KMS-11 (cell line): Measurements from ENCODE around the gene BAZ1A.

Experiments used
- H2AFZ ChIP-seq: fragments of 200-600 bp; sonication (generic); 2 replicates; pipeline ENCODE4 v1.6.1; 2016; ENCODE audit warnings: antibody characterized with exemption, mixed run types, low read depth
- H3K27ac ChIP-seq: fragments of 200-600 bp; sonication (generic); 2 replicates; pipeline ENCODE4 v1.6.1; 2016; ENCODE audit warnings: mild to moderate bottlenecking, mixed run types
- H3K27me3 ChIP-seq: fragments of 200-600 bp; sonication (generic); 2 replicates; pipeline ENCODE4 v1.6.1; 2017; ENCODE audit warnings: mild to moderate bottlenecking, low read depth, mixed run types, moderate library complexity; ENCODE audit not compliant: insufficient read depth
- H3K36me3 ChIP-seq: fragments of 200-600 bp; sonication (generic); 2 replicates; pipeline ENCODE4 v1.6.1; 2017; ENCODE audit warnings: mild to moderate bottlenecking, mixed run types; ENCODE audit not compliant: insufficient read depth
- H3K4me1 ChIP-seq: fragments of 200-600 bp; sonication (generic); 2 replicates; pipeline ENCODE4 v1.6.1; 2016; ENCODE audit warnings: mild to moderate bottlenecking, low read depth, mixed run types; ENCODE audit not compliant: poor library complexity, severe bottlenecking
- H3K4me2 ChIP-seq: fragments of 200-600 bp; sonication (generic); 2 replicates; pipeline ENCODE4 v1.7.0; 2016; ENCODE audit warnings: mild to moderate bottlenecking, mixed run types
- H3K4me3 ChIP-seq: fragments of 200-600 bp; sonication (generic); IDR thresholded peaks from 2 replicates; pipeline ENCODE4 v1.6.1; 2017; ENCODE audit warnings: low read depth, low read length, mixed read lengths; ENCODE audit not compliant: insufficient read depth
- H3K79me2 ChIP-seq: fragments of 200-600 bp; sonication (generic); 2 replicates; pipeline ENCODE4 v1.6.1; 2016; ENCODE audit warnings: low read depth, mixed run types; ENCODE audit not compliant: insufficient read depth
- H3K9ac ChIP-seq: fragments of 200-600 bp; sonication (generic); 2 replicates; pipeline ENCODE4 v1.6.1; 2016; ENCODE audit warnings: mild to moderate bottlenecking, mixed run types
- H4K20me1 ChIP-seq: fragments of 200-600 bp; sonication (generic); 2 replicates; pipeline ENCODE4 v1.6.1; 2016; ENCODE audit warnings: mild to moderate bottlenecking, mixed run types; ENCODE audit not compliant: insufficient read depth
- CTCF ChIP-seq: fragments of 200-600 bp; sonication (generic); conservative IDR thresholded peaks from 2 replicates; pipeline ENCODE4 v1.6.1; 2017; ENCODE audit warnings: low read depth, mild to moderate bottlenecking, antibody characterized with exemption, low read length, moderate library complexity, mixed read lengths

The BAZ1A gene

DNA sequence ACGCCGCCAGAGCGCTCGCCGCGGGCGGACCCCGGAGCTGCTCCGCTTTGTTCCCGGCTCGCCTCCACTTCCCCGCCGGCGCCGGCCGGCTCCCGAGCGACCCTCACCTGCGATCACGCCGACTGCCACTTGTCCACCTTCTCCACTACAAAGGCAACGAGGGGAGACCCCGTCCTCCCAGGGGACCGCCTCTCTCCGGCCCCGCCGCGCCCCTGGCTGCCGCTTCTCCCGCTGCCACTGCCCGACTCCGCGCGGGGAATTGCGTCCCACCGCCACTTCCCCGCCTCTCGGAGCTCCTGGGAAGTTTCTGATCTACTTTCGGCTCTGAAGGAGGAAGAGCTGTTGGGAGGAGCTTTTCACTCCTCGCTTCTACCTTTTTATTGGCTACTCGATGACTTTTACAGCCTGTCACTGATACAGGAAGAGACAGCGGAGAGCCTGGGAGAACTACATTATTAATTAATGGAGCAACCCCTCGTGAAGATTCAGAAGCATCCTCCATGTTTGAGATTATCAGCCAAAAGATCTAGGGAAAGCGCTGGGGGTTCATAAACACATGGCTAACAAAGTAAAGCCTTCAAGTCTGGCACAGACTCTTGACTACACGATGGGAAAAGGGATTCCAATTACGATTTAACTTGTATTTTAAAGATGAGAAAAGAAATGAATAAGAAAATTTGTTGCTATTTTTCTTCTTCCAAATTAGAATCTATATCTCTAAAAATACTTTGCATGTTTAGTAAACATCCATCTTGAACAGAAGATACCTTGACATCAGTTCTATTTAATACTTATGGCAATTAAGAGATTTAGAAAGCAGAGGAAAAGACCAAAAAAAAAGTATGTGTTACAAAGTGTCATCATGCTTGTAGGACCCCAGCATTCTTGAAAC lies at the start of gene BAZ1A:
Gene BAZ1A (minus strand): TSS at position 330 of the 892 bp plus-strand sequence. CDS start 756 bp downstream, outside the sequence.
- Histone ChIP-seq H3K27me3 (no peaks in the 10 kb centered on the region), H2AFZ (peak within 1 kb of the TSS; percentile 74), H4K20me1 (no peaks in the 10 kb centered on the region), H3K4me2 (peak within 1 kb of the TSS; percentile 88), H3K79me2 (peaks cover 41% of the 10 kb centered on the region), H3K4me1 (peaks cover 17% of the 10 kb centered on the region), H3K27ac (peak within 1 kb of the TSS; percentile 97), H3K4me3 (no peak within 1 kb of the TSS), H3K9ac (peak within 1 kb of the TSS; percentile 93), H3K36me3 (no peaks in the 10 kb centered on the region)
- TF ChIP-seq CTCF: no peak

- H3K36me3 ChIP-seq: no peaks in the 10 kb centered on the region
- no peak overlapping the region for H2AFZ ChIP-seq
- H3K4me1 ChIP-seq: no peaks in the 10 kb centered on the region
- no peak for TF ChIP-seq CTCF
- no peaks in the 10 kb centered on the region for H4K20me1 ChIP-seq
- H3K9ac ChIP-seq: no peak overlapping the region
- no peaks in the 10 kb centered on the region for H3K27me3 ChIP-seq
- H3K79me2 ChIP-seq: no peaks in the 10 kb centered on the region
- H3K27ac ChIP-seq: no peak overlapping the region
- no peak overlapping the region for H3K4me2 ChIP-seq
- H3K4me3 ChIP-seq: no peak overlapping the region
Measured at GRCh38 chr14:34920339-34920738, 45.2 kb upstream of the BAZ1A start.

- Histone ChIP-seq H3K79me2 (no peaks in the 10 kb centered on the region), H3K4me1 (no peaks in the 10 kb centered on the region), H3K4me3 (no peak overlapping the region), H3K27ac (no peak overlapping the region), H4K20me1 (no peaks in the 10 kb centered on the region), H2AFZ (no peak overlapping the region), H3K36me3 (no peaks in the 10 kb centered on the region), H3K9ac (no peak overlapping the region), H3K27me3 (no peaks in the 10 kb centered on the region), H3K4me2 (no peak overlapping the region)
- no peak for TF ChIP-seq CTCF
Measured at GRCh38 chr14:34913619-34914018, 38.5 kb upstream of the BAZ1A start.

GRCh38 chr14:34912966-34913365 lies 37.8 kb upstream of the BAZ1A start:
- no peak overlapping the region for H3K27ac ChIP-seq
- H3K4me3 ChIP-seq: no peak overlapping the region
- TF ChIP-seq CTCF: no peak
- no peaks in the 10 kb centered on the region for H4K20me1 ChIP-seq
- no peak overlapping the region for H3K9ac ChIP-seq
- no peaks in the 10 kb centered on the region for H3K27me3 ChIP-seq
- H3K36me3 ChIP-seq: no peaks in the 10 kb centered on the region
- H3K4me2 ChIP-seq: no peak overlapping the region
- H3K4me1 ChIP-seq: no peaks in the 10 kb centered on the region
- H2AFZ ChIP-seq: no peak overlapping the region
- H3K79me2 ChIP-seq: no peaks in the 10 kb centered on the region
